ENCODE measurements around the gene ESYT2.

- TF ChIP-seq CTCF (IDR thresholded peaks at IDR 0.05; ENCODE audit: poor library complexity) (no peak), EZH2 (IDR thresholded peaks at IDR 0.05; ENCODE audit: borderline replicate concordance) (no peak), EZH2phosphoT487 (IDR thresholded peaks at IDR 0.05; ENCODE audit: low read depth, severe bottlenecking, unreplicated experiment) (no peak)
Observed at GRCh38 chr7:158695056-158695455, 134.3 kb downstream of the ESYT2 start.

Data from hepatocyte (in vitro differentiated cells).